Muscle of arm (tissue), 12 donors: Measurements from ENCODE around the gene ANKRD13B. TPM values are rescaled to one million over a fixed set of nuclear protein-coding genes. Genes with fewer than 3 reads are reported as not detected.
"Not testable (repeated sequence)": the region's sequence is repeated elsewhere in the genome, so short reads cannot be mapped to it uniquely, and the experiment has no call there.

Experiments
- DNase-seq: peaks from one replicate; pipeline ENCODE4 v3.0.0-alpha.2; 2013
- polyA plus RNA-seq, 12 donors: library from polyadenylated mRNA; unstranded; fragments of 120-200 nt; gene quantifications; one replicate each; pipeline ENCODE4 v1.2.1, GENCODE V29; 2013; ENCODE audit not compliant: insufficient read length in 12 of 12

The ANKRD13B gene
- polyA plus RNA-seq, 12 donors: 8.3 to 23.3 (median 11.0) TPM; not detected in 1

DNA sequence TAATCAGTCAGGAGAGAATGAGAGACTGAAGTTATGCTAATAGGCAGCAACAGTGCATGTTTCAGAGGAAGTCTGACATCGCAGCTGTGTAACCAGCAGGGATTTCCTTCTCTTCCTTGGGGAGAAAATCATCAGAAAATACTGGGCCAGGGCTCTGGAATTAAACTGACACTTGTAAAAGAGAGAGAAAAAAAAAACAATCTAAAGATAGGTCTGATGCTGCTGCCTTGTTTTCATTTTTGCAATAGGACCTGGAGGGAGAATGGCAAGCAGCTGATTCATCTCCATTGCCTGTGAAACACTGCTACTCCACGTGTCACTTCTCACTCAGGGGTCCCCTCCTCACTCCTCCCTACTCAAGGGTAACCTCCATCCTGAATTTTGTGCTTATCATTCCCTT lies 47.5 kb downstream of the ANKRD13B start:
- no peak for DNase-seq

DNA sequence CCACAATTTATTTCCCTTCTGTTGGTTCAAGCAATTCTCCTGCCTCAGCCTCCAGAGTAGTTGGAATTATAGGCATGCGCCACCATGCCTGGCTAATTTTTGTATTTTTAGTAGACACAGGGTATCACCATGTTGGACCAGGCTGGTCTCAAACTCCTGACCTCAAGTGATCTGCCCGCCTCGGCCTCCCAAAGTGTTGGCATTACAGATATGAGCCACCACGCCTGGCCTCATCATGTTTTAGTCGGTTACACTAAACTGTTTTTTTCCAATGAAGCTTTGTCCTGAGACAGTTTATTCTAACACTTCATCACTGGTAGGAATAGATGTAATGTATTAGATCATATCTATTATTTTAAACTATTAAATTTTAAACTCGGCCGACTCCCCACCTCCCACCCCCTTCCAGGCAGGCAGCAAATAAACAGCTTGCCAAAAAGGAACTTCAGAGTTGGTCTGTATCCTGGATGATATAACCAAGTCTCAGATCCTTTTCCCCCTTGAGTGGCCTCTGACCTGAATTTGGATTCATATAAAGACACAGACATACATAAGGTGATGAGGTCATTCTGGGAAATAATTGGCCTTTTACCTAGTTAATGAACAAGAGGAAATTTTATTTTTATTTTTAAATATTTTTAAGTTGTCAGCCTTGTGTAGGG lies 48.2 kb downstream of the ANKRD13B start:
- DNase-seq: no peak

DNA sequence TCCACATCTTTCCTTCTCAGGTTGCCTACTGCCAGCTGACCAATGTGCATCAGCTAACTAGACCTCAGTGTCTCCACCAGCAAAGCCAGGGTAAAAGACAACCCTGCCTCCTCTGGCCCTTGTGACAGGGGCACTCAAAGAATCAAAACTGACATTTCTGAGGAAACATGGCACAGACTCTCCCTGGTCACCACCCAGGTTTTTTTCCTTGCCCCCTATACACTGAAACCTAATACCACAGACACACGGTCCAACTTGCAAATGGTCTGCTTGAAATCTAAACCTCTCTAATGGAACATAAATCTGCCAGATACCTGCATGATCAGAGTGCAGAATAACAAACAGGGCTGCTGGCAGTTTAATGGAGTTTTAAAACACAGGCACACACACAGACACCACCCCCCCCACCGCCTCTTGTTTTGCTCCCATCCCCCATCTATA lies 49.3 kb downstream of the ANKRD13B start:
- no peak for DNase-seq

DNA sequence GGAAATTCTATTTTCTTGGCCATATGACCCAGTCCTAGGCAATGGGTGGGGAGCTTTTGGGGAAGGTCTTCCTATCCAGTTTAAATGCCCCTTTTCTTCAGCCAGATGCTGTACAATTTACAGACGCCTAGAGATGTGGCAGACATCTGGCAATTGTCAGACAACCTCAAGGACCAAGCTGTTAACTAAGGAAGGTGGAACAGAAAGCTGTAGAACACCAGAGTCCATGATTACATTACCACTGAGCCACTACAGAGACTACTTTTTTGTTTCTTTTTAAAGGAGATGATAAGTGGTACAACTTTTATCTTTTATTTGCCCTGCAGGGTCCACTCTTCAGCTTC lies 50.9 kb downstream of the ANKRD13B start:
- no peak for DNase-seq

DNA sequence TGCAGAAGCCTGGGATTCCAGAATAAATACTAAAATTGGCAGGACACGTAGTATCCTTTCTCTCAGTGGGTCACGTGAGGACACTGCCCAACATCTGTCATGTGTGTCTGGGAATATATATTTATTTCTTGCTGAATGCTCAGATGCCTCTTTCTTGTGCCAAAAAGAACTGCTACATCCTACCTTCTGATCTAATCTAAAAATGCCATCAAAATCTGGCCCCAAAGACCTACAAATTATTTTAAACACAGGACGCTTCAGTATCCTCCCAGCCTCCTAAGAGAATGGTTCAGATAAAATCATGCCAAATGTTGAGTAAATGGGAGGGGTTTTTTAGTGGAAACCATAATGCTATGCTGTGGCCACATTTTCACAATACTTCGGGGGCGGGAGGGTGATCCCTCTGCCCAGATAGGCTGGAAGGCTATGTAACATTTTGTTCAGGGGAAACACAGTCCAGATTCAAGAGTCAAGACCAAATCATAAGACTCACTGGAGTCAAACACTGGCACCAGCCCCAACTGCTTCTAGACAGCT lies 52.7 kb downstream of the ANKRD13B start:
- DNase-seq: peak; percentile 61

DNA sequence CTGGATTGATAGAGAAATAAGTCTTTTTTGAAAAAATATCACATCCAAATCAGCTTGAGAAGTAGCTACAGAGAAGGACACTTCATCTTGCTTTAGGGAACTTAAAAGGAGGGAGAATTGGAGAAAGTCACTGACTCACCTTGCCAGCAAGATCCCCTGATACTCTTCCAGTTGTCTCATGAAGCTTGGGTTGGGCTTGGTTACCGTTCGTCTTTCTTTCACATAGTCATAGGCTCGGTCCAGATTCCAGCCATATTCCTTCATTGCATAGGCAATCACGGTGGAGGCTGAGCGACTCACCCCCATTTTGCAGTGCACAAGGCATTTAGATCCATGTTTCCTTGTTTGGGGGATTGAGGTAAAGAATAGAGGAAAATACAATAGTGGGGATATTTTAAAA lies 55.1 kb downstream of the ANKRD13B start:
- DNase-seq: no peak

DNA sequence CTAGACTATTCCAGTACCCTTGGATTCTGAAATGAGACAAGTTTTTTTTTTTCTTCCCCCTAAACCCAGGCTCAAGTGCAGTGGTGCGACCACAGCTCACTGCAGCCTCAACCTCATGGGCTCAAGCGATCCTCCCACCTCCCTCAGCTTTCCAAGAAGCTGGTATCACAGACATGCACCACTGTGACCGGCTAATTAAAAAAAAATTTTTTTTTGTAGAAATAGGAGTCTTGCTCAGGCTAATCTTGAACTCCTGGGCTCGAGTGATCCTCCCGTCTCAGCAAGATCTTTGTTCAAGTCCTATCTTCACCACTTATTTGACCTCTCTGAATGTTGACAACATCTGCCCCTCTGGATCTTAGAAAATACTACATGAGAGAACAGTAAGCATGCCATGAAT lies 56.4 kb downstream of the ANKRD13B start:
- no peak for DNase-seq

DNA sequence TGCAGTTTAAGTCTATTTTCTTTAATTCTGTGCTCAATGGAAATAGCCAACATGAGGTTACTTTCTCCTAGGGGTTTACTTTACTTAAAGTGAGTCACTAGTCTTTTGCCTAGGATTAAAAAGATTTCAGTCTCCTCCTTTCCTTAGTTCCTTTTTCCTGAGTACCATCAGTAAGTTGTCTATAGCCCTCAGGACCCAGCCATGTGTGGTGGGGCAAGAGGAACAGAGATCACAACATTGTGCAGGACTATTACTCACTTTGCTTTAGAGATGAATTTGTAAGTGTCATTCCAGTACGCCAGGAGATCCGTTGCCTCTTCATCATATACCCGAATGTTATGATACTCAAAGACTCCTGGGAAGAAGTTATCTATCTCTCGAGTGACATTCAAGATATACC lies 57.5 kb downstream of the ANKRD13B start:
- no peak for DNase-seq

DNA sequence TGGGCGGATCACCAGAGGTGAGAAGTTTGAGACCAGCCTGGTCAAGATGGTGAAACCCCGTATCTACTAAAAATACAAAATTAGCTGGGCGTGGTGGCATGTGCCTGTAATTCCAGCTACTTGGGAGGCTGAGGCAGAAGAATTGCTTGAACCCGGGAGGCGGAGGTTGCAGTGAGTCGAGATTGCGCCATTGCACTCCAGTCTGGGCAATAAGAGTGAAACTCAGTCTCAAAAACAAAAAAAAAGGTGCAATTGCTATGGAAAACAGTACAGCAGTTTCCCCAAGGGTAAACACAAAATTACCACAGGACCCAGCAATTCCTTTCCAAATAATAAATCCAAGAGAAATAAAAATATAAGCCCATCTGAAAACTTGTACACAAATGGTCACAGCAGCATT lies 59.0 kb downstream of the ANKRD13B start:
- not testable (repeated sequence) for DNase-seq

DNA sequence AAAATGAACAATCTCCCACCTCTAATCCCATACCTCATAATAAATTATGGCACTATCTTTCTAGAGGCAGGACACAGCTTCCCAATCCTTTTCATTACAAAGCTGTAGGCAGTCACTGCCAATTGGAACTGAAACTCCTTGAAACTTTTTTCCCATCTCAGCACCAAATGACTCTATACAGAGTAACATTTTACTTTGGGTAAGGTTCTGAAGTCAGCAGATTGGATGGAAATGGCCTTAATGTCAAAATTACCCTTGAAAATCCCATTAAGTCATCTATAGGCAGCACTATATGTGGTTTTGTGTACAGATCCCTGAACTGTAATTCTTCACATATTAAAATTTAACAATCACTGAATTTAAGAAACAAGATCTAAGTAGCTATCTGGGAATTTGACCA lies 60.0 kb downstream of the ANKRD13B start:
- DNase-seq: no peak

DNA sequence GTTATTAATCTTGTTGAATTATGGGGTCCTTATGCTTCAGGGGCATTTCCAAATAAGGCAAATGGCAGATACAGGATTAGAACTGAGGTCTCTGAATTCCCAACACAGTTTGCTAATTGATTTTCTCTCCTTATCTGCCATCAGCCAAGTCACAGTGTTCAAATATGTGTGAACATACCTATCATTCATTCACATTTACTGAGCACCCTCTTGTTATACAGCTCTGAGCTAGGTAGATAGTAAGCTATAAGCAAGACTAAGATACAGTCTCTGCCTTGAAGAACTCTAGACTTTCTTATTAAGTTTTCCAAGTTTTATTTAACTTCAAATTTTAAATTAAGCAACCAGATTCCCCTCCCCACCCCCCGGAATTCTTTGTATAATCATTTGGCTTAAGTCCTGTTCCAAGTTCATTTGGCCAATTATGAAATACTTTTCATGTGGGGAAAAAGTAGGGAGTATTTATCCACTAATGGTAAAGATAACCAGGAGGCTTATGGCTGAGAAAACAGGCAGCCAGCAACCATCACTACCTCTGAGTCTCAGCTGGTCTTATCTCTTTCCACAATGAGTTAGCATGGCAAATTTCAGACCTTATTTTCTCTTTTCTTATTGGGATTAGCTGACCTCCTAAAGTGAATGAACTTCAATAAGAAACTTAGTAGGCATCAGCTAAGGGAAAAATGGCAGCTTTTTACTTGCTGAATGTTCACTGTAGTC lies 61.2 kb downstream of the ANKRD13B start:
- DNase-seq: no peak

DNA sequence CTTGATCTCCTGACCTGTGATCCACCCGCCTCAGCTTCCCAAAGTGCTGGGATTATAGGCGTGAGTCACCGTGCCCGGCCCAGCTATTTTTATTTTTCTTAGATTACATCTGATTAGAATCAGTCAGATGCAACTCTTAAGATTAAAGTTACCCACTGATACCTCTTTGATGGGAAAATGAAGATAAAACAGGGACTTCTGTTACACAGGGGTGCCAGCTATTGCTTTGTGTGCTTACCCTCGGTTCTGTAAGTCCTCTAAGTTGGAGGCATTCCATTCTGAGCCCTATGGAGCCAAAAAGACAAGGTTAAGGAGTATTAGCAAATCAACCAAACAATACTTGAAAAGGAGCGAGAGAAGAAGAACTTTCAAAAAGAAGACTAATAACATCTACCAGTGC lies 62.4 kb downstream of the ANKRD13B start:
- DNase-seq: no peak

DNA sequence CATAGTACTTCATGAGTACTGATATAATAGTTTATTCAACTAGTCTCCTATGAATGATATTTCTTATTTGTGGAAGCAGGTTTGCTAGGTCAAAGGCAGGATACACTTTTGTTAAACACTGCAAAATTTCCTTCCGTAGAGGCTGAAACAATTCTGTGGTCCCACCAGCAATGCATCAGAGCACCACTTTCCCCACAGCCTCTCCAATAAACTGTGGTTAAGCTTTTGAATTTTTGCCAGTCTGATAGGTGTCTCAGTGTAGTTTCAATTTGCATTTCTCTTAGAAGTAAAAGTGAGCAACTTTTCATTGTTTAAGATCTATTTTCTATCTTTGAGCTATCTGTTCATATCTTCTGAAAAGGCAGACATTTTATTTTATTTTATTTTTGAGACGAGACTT lies 66.2 kb downstream of the ANKRD13B start:
- DNase-seq: no peak

DNA sequence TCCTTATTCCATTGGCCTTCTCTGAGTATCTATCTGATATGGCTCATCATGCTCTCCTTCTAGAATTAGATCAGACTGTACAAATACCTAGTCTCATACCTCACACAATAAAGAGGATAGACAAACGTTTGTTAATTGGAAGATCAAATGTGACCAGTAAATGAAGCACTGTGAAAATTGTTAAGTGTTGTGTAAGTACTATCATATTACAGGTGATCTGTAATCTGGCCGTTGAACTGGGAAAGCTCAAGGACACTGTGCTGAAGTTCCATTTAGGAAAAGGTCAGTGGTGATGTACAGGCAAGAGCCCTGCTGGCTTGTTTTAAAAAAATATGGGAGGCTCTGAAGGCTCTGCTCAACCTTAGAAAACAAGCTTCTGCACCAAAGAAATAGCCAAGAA lies 68.3 kb downstream of the ANKRD13B start:
- DNase-seq: no peak

DNA sequence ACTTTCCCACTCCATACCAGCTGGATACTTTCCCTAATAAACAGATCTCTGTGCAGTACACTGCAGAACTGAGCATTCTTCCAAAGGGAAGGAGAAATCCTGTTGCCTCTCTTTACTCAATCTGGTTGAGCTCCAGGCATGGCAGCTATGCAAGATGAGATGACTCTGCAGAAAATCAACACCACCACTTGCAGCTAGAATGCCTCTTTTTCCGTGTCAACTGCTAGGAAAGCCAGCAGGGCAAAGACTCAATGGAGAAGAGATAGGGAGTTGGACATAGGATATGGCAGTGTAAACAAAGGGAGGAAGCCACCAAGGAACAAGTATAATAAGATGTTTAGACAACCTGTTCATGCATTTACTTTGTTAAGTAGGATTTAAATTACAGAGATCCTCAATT lies 70.2 kb downstream of the ANKRD13B start:
- DNase-seq: no peak

Other genes with a start within 250 kb of the ANKRD13B start
- 10 to 100 TPM in 11 of 12 donors, not detected in 1; 31.2 to 40.7 (median 35.1) TPM for gene TAOK1, start 202.8 kb upstream of the ANKRD13B start, polyA plus RNA-seq
- 1 to 10 TPM in 10 of 12 donors, not detected in 2; 3.4 to 5.5 (median 4.2) TPM for gene ABHD15, start 26.1 kb upstream of the ANKRD13B start, polyA plus RNA-seq
- 10 to 100 TPM in 11 of 12 donors, not detected in 1; 19.9 to 78.0 (median 23.9) TPM for gene TP53I13, start 24.4 kb upstream of the ANKRD13B start, polyA plus RNA-seq
- gene GIT1, start 3.5 kb upstream of the ANKRD13B start, polyA plus RNA-seq: 10 to 100 TPM in 11 of 12 donors, not detected in 1; 22.5 to 56.8 (median 27.8) TPM
- 10 to 100 TPM in 11 of 12 donors, not detected in 1; 31.3 to 92.4 (median 71.1) TPM for gene CORO6, start 29.8 kb downstream of the ANKRD13B start, polyA plus RNA-seq